ENCODE results near the gene LYZ. TPM values are rescaled to one million over a fixed set of nuclear protein-coding genes. Genes with fewer than 3 reads are reported as not detected.

LYZ gene
- total and polyA plus RNA-seq, 9 of the 15 experiments (the other 6 are each of a cell fraction or from before 2014, with no cell fraction given): 27.2 to 96.3 (median 42.1) TPM

DNA sequence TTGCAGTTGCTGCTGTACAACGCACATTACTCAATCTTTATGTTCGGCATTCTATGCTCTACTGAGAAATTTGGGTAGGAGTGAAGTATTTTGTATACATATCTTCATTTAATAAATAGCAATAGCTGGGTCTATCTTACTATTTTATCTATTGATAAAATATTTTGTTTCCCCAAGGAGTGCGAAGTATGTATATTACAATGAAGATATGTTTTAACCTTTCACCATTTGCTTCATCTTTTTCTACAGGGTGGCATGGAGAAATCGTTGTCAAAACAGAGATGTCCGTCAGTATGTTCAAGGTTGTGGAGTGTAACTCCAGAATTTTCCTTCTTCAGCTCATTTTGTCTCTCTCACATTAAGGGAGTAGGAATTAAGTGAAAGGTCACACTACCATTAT is 4.7 kb downstream of the LYZ start:
- intact Hi-C loops (cut with micrococcal nuclease): loop anchor here (10.0 kb wide), 2 partner anchors 122 to 198 kb away; partner anchors contain the start of gene FRS2
- DNase-seq (ENCODE audit: extremely low read depth in 1 of 4, low spot score in 3 of 4) (no peak), FAIRE-seq (no peak)

More for the DNA sequence above, 4.7 kb downstream of the LYZ start:
- no peak overlapping the region for H2AFZ ChIP-seq (ENCODE audit: low read depth, low read length)
- 88% methylated on average over 5 of the region's 5 CpGs for WGBS (ENCODE audit: insufficient coverage, low coverage, missing lambda C conversion rate)
- H3K9me1 ChIP-seq (ENCODE audit: control insufficient read depth, insufficient read depth, low read length): no peaks in the 10 kb centered on the region
- no peak for TF ChIP-seq ELF1 (tag; IDR thresholded peaks at IDR 0.05)
- TF ChIP-seq EWSR1 (IDR thresholded peaks at IDR 0.05; ENCODE audit: borderline replicate concordance, low read depth, partially characterized antibody): no peak
- TF ChIP-seq, protein P1, sequence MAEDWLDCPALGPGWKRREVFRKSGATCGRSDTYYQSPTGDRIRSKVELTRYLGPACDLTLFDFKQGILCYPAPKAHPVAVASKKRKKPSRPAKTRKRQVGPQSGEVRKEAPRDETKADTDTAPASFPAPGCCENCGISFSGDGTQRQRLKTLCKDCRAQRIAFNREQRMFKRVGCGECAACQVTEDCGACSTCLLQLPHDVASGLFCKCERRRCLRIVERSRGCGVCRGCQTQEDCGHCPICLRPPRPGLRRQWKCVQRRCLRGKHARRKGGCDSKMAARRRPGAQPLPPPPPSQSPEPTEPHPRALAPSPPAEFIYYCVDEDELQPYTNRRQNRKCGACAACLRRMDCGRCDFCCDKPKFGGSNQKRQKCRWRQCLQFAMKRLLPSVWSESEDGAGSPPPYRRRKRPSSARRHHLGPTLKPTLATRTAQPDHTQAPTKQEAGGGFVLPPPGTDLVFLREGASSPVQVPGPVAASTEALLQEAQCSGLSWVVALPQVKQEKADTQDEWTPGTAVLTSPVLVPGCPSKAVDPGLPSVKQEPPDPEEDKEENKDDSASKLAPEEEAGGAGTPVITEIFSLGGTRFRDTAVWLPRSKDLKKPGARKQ (CRISPR knock-in tag; IDR thresholded peaks at IDR 0.05): no peak
- no peak for TF ChIP-seq SMARCC2 (IDR thresholded peaks at IDR 0.05; ENCODE audit: low read depth)
- TF ChIP-seq KAT7 (CRISPR knock-in tag; IDR thresholded peaks at IDR 0.05; ENCODE audit: borderline replicate concordance): no peak
- TF ChIP-seq PML (IDR thresholded peaks at IDR 0.05; ENCODE audit: low read length): no peak
- TF ChIP-seq ZNF146 (CRISPR knock-in tag; IDR thresholded peaks at IDR 0.05; ENCODE audit: unreplicated experiment): no peak
- no peak for TF ChIP-seq EHMT2 (IDR thresholded peaks at IDR 0.05)
- TF ChIP-seq ZNF224 (CRISPR knock-in tag; IDR thresholded peaks at IDR 0.05): no peak
- H3K27me3 ChIP-seq (ENCODE audit: control insufficient read depth in 2 of 2, insufficient read depth in 2 of 2, low read length in 2 of 2): no peaks in the 10 kb centered on the region
- H3K9ac ChIP-seq (ENCODE audit: insufficient read depth in 1 of 2, low read depth in 2 of 2, low read length in 2 of 2): no peak overlapping the region
- no peak overlapping the region for H3K4me2 ChIP-seq (ENCODE audit: insufficient read depth, low read length)
- ChIA-PET CTCF (ENCODE audit: low intra/inter-chr PET ratio) (no interaction called here), POLR2A (interaction anchor here (0.6 kb wide), 1 partner anchor 39 kb away, joined by 4 read pairs; no protein-coding TSS in a partner anchor)
- BruUV-seq (replicated peaks): no TSS peak
- ATAC-seq: no peak
- in situ Hi-C loops (cut with MboI): loop anchor here (10.0 kb wide), 1 partner anchor 222 kb away; no protein-coding TSS in a partner anchor
- peaks cover 4 to 12% of the 10 kb centered on the region in 2 experiments; a peak in 3 of 5 replicates for H3K4me1 ChIP-seq (replicated peaks in 1 of 2; ENCODE audit: control insufficient read depth in 2 of 2, insufficient read depth in 2 of 2, low read length in 2 of 2)
- no peaks in the 10 kb centered on the region for H3K9me3 ChIP-seq (replicated peaks; ENCODE audit: control insufficient read depth, insufficient read depth, low read depth, low read length)
- no peaks in the 10 kb centered on the region for H4K20me1 ChIP-seq (replicated peaks; ENCODE audit: control insufficient read depth, insufficient read depth, low read length)
- no peaks in the 10 kb centered on the region for H3K36me3 ChIP-seq (ENCODE audit: control insufficient read depth, insufficient read depth, low read length)
- H3K27ac ChIP-seq (ENCODE audit: extremely low read depth, low read depth, low read length): no peak overlapping the region
- H3K79me2 ChIP-seq (ENCODE audit: control insufficient read depth, insufficient read depth, low read length): no peaks in the 10 kb centered on the region
- no peak overlapping the region for H3K4me3 ChIP-seq
